ENCODE measurements around the gene MRPS30.
"Not testable (repeated sequence)": the region's sequence is repeated elsewhere in the genome, so short reads cannot be mapped to it uniquely, and the experiment has no call there.

MRPS30 gene

DNA sequence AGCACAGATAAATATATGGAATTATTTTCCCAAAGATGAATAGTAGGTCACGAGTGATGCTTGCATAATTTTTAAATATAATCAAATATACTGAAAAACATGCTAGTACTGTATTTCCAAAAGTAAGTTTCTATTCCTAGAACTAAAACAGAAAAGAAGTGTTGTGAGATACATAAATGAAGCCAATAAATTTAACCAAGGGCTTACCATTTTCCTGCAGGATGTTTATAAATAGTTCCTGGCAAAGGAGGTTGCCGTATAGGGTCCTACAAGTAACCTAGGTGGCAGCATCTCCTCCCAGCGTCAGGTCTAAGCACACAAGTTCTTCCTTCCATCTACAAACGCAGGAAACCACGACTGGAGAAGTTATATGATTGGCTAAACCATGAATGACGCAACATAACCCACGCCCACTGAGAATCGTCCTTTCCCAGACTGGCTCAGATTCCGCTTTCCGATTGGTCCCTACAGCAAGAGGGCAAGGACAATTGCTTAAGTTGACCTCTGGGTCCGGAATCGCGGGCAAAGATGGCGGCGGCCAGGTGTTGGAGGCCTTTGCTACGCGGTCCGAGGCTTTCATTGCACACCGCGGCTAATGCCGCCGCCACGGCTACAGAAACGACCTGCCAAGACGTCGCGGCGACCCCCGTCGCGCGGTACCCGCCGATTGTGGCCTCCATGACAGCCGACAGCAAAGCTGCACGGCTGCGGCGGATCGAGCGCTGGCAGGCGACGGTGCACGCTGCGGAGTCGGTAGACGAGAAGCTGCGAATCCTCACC lies at the start of gene MRPS30:
Gene MRPS30, plus strand, starts transcription at position 513 of the 780 bp plus-strand sequence. Its CDS starts 16 bp downstream, at position 529.
- peak; percentile 84 to 88 for DNase-seq (ENCODE audit: low read depth in 2 of 2)

GRCh38 chr5:44769200-44769876 lies 39.4 kb upstream of the MRPS30 start:
- DNase-seq (ENCODE audit: low read depth in 2 of 2), result no peak

GRCh38 chr5:44769877-44770209 lies 38.9 kb upstream of the MRPS30 start:
- no peak for DNase-seq (ENCODE audit: low read depth in 2 of 2)

- DNase-seq (ENCODE audit: low read depth in 2 of 2), result no peak
Measured at GRCh38 chr5:44770780-44771717, 37.7 kb upstream of the MRPS30 start.

DNA sequence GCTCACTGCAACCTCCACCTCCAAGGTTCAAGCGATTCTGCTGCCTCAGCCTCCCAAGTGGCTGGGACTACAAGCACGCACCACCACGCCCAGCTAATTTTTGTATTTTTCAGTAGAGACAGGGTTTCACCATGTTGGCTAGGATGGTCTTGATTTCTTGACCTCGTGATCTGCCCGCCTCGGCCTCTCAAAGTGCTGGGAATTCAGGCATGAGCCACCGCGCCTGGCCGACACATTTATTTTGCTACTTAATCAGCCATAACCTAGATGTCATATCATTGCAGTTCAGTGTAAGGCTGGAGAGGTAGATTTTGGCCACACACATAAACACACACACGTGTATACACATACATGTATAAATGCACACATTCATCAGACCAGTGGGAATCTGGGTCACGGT lies 36.4 kb upstream of the MRPS30 start:
- not testable (repeated sequence) for DNase-seq (ENCODE audit: low read depth in 2 of 2)

- no peak for DNase-seq (ENCODE audit: low read depth in 2 of 2)
Measured at GRCh38 chr5:44774279-44774880, 34.4 kb upstream of the MRPS30 start.

- DNase-seq (ENCODE audit: low read depth in 2 of 2), result no peak
Measured at GRCh38 chr5:44779167-44779566, 29.6 kb upstream of the MRPS30 start.

- DNase-seq (ENCODE audit: low read depth in 2 of 2), result no peak
Measured at GRCh38 chr5:44783634-44784315, 25.0 kb upstream of the MRPS30 start.

GRCh38 chr5:44787731-44788130 lies 21.0 kb upstream of the MRPS30 start:
- no peak for DNase-seq (ENCODE audit: low read depth in 2 of 2)

DNA sequence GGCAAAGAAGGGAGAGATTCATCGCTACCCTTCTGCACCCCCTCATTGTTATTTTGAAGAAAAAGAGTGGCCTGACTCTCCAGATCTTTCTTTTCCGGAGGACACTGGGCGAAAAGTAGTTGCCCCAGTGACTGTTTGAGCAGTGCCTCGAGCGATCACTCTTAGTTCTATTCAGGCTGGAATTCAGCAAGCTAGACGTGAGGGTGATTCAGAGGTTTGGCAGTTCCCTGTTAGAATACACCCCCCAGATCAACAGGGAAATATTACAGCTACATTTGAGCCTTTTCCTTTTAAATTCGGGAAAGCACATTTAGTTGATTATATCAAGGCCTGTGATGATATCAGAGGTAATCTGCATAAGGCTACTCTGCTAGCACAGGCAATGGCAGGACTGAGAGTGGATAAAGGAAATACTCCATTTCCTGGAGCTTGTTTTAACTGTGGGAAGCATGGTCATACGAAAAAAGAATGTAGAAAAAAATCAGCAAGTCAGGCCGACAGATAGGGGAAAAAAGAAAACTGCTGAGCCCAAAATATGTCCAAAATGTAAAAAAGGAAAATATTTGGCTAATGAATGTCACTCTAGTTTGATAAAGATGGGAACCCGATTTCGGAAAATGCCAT lies 19.3 kb upstream of the MRPS30 start:
- DNase-seq (ENCODE audit: low read depth in 2 of 2), result not testable (repeated sequence)

- not testable (repeated sequence) for DNase-seq (ENCODE audit: low read depth in 2 of 2)
Measured at GRCh38 chr5:44792031-44792673, 16.6 kb upstream of the MRPS30 start.

DNA sequence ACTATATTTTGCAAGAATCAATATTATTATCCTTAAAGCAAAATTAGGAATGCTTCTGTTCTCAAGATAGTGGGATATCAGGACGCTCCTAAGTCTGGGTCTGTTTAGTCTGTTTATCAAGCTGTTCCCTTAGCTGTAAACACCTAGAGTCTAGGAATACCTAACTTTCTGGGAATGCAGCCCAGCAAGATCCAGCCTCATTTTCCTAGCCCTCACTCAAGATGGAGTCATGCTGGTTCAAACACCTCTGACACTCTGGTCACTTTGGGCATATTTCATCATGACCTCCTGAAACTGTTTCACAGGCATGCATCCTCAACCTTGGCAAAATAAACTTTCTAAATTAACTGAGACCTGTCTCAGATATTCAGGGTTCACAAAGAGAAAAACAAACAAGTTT lies 14.4 kb upstream of the MRPS30 start:
- DNase-seq (ENCODE audit: low read depth in 2 of 2), result no peak

DNA sequence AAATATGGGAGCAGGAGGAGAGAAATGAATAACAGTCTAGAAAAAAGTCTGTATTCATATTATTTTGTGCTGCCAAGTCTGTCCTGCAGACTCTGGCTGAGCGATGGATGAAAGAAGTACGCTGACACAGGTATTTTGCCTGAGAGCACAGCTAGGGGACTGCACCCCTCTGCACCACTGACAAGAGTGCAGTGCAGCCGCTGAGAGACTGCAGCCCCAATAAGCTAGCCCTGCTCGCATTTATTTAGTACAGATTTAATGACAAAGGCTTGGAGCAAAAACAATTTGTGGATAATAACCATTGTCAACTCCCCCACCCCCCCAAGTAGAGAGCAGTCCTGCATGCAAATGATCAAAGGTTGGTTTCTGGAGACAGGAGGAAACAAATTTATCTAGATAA lies 13.3 kb upstream of the MRPS30 start:
- DNase-seq (ENCODE audit: low read depth in 2 of 2), result no peak

DNA sequence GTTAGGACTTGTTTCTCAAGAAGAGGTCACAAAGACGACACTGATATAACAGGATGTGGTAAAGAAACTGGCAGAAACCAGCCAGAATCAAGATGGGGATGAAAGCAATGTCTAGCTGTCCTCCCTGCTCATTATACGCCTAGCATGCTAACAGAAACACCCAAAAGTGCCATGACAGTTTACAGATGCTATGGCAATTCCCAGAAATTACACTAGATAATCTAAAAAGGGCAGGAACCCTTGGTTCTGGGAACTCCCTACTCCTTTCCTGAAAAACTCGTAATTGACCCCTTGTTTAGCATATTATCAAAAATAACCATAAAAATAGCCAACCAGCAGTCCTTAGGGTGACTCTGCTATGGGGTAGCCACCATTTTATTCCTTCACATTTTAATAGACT lies 10.9 kb upstream of the MRPS30 start:
- DNase-seq (ENCODE audit: low read depth in 2 of 2), result no peak

DNA sequence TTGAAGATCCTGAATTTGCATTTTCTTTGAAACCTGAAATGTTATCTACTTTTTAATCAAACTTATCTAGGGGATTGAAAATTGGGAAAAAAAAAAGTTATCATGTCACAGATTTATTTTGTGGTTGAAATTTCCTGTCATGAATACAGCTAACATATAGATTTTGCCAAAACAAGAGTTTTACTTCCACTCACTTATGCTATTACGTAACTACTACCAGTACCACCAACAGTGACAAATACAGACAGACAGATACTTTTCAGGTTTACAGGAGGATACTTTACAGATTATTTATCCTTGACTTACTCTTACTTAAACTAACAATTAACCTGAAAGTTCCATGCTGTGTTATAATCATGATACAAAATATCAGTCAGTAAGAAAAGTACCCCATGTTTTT lies 6.8 kb upstream of the MRPS30 start:
- no peak for DNase-seq (ENCODE audit: low read depth in 2 of 2)

DNA sequence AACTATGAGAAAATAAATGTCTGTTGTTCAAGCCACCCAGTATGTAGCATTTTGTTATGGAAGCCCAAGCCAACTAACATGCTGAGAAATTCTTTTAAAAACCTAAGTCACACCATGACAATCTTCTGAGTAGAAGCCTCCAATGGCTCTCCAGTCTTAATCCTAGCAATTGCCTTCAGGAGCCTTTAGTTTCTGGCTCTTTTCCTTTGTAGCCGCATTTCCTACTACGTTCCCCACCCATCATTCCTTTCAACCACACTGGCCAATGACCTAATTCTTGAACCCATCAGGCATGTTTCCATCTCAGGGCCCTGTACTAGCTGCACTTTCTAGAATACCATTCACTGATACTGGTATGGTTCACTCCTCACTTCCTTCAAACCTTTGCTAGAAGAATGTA lies 2.1 kb upstream of the MRPS30 start:
- DNase-seq (ENCODE audit: low read depth in 2 of 2), result no peak

DNA sequence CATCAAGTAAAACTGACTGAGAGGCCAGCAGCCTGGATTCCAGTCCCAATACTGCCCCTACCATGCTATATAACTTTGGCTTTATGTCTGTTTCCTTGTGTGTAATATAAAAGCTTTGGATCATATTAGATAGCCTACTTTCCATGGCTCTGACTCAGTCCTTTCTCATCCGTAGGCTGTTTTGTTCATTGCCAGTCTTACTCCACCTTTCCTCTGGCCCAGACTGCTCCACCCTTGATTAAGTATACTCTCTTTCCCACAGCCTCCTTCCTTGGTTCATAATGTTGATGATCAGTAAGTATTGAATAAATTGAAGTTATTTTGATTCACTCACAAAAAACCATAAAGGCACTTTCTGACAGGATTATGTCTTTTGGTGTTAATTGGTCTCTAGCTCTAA lies 1.5 kb upstream of the MRPS30 start:
- no peak for DNase-seq (ENCODE audit: low read depth in 2 of 2)

- peak; percentile 24 to 29 for DNase-seq (ENCODE audit: low read depth in 2 of 2)
Measured at GRCh38 chr5:44809215-44809955, 638 bp downstream of the MRPS30 start.

- DNase-seq (ENCODE audit: low read depth in 2 of 2), result no peak
Measured at GRCh38 chr5:44809956-44810420, 1.2 kb downstream of the MRPS30 start.
